H1 (cell line): ENCODE measurements around the gene ADH1C. TPM values are rescaled to one million over a fixed set of nuclear protein-coding genes. Genes with fewer than 3 reads are reported as not detected.

Source experiments
- SP1 ChIP-seq: IDR thresholded peaks from 2 replicates; pipeline ENCODE4 v1.6.1; 2011; ENCODE audit warnings: low read depth, low read length
- polyA plus RNA-seq, 7 experiments: library from polyadenylated mRNA; depleted of rRNA in 3 of 7; stranded (reverse) in 5 of 7; unstranded in 2 of 7; fragments of >200 nt in 5 of 7; fragments of 200-250 nt in 2 of 7; gene quantifications; 1 replicate in 5 of 7; 2 replicates in 1 of 7; 4 replicates in 1 of 7; pipeline versions ENCODE4 v1.2.1 to v1.2.3, GENCODE V29; 2011 to 2013; ENCODE audit warnings: missing spikeins in 2 of 7, mixed read lengths in 2 of 7
- total RNA-seq: library from RNA; stranded (reverse); fragmentation: NEBNext Ultra II Directional; extraction: Animal tissue kit (Norgen Biotek cat#: 25700); gene quantifications from 2 replicates; pipeline ENCODE4 v1.2.1, GENCODE V29; 2021

ADH1C gene
- total and polyA plus RNA-seq, 2 of the 8 experiments (the other 6 are each of a cell fraction or from before 2014, with no cell fraction given), result not detected

GRCh38 chr4:99383833-99384392 is 31.4 kb upstream of the ADH1C start (continued):
- TF ChIP-seq SP1, result no peak
